Measurements from ENCODE around the gene CLDN7. TPM values are rescaled to one million over a fixed set of nuclear protein-coding genes. Genes with fewer than 3 reads are reported as not detected.
A peak's percentile ranks its signal among the peaks of the same experiment; 100 is the strongest.
"Not testable (repeated sequence)": the region's sequence is repeated elsewhere in the genome, so short reads cannot be mapped to it uniquely, and the experiment has no call there.

CLDN7 gene
- total RNA-seq, 1 donor from 2014 or later = not detected

DNA sequence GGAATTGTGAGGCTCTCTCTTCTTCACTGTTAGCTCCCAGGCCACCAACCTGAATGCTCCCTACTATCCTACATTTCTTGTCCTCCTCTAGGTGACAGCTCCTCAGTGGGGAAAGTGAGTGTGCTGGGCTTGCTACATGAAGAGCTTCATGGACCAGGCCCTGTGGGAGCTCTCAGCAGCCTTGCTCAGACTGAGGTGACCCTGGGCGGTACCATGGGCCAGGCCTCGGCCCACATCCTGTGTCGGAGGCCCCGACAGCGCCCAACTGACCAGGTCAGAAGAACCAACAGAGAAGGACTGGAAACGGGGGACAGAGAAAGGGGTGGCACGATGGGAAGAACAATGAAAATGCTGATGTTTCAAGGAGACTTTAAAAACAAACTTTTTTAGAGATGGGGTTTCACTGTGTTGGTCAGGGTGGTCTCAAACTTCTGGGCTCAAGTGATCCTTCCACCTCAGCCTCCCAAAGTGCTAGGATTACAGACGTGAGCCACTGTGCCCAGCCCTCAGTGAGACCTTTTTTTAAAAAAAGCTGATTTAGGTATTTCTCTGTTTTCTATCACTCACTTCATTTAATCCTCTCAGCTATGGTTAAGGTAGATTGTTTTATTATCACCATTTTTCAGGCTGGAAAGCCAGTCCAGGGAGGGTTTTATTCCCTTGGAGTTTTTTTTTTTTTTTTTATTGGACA lies 5.4 kb downstream of the CLDN7 start:
- no peak for DNase-seq (ENCODE audit: low read depth)

- no peak for DNase-seq (ENCODE audit: low read depth)
Observed at GRCh38 chr17:7254511-7254910, 7.8 kb downstream of the CLDN7 start.

DNA sequence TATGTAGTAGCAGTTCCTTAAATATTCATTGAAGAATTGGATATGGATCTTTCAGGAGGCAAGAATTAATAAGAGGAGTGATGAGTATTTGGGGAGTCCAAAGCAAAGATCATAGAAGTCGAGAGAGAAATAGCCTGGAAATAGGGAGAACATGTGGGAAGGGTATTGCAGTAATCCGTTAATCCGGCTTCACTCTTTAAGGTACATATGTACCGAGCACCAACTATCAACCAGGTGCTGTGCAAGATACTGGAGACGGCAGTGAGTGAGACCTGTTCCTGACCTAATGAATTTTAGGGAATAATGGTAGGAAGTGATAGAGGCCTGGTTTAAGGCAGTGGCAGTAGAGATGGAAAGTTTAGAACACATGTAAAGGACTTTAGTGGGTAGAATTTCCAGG lies 9.2 kb downstream of the CLDN7 start:
- no peak for DNase-seq (ENCODE audit: low read depth)

GRCh38 chr17:7252176-7253043 lies 9.9 kb downstream of the CLDN7 start, which contains the start of gene ELP5:
ELP5 (plus strand) TSS chr17:7252215; CDS start chr17:7252551, 336 bp downstream.
- peak; percentile 95 for DNase-seq (ENCODE audit: low read depth)

- DNase-seq (ENCODE audit: low read depth) = peak; percentile 100
Observed at GRCh38 chr17:7251661-7252175, 10.6 kb downstream of the CLDN7 start, which contains the start of gene CTDNEP1. CTDNEP1 (minus strand) TSS chr17:7251734; CDS start chr17:7251296, 438 bp downstream.

DNA sequence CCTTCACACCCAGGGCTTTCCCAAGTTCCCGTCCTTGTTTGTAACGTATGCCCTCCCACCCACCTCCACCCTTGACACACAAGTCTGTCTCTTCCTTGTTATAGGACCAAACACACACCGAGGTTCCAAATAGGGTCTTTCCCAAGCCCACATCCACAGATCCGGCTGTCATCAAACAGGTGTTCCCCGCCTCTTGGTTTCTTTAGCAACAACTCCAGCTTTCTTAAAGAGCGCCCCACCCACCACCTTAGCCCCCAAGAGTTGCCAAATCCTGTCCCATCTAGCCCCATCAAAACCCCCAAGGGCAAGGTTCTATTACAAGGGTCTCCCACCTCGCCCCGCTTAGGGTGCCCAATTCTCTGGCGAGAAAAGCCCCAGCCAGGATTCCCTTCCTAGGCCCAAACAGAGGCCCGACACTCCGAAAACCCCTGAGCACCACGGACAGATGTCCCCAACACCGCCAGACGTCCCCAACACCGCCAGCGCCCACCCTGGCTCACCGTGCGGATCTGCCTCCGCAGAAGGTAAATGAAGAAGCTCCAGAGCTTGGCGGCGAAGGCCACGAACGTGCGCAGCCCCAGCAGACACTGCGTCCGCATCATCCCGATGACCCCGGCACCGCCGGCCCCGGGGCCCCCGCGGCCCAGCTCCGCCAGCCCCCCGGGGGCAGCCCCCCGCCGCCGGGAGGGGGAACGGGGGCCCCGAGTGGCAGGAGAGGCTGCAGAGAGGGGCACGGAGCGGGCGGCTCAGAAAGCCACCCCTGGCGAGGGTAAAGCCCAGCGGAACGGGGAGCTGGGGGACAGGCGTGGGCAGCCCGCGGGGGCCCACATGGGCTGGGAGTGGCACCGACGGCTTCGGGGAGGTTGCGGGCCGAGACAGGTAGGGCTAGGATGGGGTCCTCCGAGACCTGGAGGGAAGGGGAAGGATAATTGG lies 11.3 kb downstream of the CLDN7 start:
- DNase-seq (ENCODE audit: low read depth) = peak; percentile 69

DNA sequence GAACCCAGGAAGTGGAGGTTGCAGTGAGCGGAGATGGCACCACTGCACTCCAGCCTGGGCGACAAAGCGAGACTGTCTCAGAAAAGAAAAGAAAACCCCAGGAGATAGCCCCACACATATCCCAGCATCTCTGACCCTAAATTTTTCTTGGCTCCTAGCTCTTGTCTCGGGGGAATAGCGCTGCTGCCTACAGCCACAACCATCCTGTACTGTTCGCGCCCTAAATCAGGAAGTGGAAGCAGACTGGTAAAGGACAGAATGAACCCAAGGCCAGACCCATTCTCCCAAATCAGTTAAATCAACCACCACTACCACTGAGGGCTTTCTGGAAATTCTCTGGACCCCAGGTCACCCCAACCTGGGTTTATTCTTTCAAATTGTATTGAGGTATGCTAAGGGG lies 12.4 kb downstream of the CLDN7 start:
- DNase-seq (ENCODE audit: low read depth) = no peak

GRCh38 chr17:7249214-7249613 lies 13.1 kb downstream of the CLDN7 start:
- DNase-seq (ENCODE audit: low read depth) = peak; percentile 65

DNA sequence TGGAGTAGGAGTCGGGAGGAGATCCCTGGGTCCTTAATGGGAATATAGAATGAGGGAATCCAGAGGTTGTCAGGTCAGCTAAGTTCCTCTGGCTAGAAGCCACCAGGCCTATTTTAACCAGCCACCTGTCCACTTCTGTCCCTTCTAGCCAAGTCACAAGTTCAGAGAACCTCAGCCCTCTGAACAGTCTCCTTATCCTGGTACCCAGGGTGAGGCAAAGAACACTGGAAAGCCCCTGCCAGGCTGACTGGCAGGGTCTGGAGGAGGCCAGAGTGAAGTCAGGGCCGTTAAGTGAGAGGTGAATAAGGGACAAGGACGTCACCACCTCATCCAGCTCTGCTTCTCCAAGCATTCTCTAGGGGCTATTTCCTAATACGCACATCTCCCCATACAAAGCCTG lies 13.5 kb downstream of the CLDN7 start:
- peak; percentile 82 for DNase-seq (ENCODE audit: low read depth)

GRCh38 chr17:7246779-7247178 lies 15.5 kb downstream of the CLDN7 start:
- DNase-seq (ENCODE audit: low read depth) = no peak

GRCh38 chr17:7243838-7244237 lies 18.4 kb downstream of the CLDN7 start:
- not testable (repeated sequence) for DNase-seq (ENCODE audit: low read depth)

GRCh38 chr17:7243453-7243729 lies 18.9 kb downstream of the CLDN7 start:
- DNase-seq (ENCODE audit: low read depth) = no peak

GRCh38 chr17:7242717-7243452 lies 19.4 kb downstream of the CLDN7 start:
- DNase-seq (ENCODE audit: low read depth) = peak; percentile 97

DNA sequence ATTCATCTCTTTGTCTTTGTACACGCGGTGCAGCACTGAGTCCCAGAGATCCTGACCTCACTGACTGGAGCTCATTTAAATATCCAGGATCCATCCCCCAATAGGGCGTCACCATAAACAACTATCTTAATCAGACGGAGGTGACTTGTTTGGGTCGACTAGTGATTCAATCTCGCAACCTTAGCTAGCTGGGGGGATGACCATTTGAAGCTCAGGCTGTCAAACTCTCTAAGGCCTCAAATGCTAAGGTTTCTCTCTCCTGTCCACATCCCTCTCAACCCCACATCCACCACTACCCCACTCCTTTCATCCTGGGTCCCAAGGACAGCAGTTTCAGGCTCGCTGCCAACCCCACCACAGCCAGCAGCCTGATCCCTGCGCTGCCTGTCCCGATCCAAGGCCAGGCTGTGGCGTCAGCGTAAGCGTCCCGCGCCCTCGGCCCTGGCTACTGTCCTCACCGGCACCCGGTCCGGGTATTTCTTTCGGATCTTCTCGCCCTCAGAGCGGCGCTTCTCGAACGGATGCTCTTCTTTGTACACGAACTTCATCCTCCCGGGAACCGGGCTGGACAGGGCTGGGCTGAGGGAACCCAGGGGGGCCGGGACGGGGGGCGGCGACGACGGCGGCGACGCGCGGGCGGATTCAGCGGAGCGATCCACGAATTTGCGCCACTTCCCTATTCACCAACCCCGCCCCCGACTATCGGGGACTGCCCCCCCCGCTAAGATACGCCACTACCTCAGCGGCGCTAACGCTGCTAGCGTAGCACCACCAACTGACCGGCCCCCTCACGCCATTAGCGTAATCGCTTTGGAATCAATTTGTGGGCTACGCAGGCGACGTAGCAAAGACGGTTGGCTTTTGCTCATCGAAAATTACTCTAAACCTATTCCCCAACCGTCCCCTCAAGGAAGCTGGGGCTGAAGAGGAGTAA lies 20.2 kb downstream of the CLDN7 start, which contains the start of gene GABARAP:
GABARAP (minus strand) TSS at position 667 of the 934 bp plus-strand sequence; CDS start at position 548, 119 bp downstream.
- peak; percentile 94 for DNase-seq (ENCODE audit: low read depth)

DNA sequence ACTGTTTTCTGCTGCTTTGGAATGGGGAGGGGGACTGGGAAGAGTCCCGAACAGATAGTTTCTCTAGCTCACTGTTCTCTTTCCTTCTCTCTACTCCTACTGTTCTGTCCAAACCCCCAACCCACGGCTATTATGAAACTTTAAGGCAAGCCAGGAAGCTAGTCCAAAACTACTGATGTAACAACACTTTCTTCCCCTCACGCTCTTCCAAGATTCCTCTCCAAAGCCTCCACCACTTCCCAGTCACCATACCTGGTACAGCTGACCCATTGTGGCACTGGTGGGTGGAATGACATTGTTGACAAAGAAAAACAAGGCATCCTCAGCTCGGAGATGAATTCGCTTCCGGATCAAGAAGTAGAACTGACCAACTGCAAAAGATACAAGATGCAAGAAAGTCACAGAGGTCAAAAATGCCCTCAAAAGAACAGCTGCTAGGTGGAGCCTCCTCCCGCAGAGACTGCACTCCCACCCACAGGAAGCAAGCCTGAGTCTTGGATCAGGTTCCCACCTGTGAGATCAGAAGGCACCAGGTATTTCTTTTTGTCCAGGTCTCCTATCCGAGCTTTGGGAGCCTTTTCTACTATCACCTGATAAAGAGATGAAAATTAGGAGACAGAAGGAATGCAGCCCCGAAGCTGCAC lies 21.1 kb downstream of the CLDN7 start:
- peak; percentile 61 for DNase-seq (ENCODE audit: low read depth)

GRCh38 chr17:7240375-7240774 lies 21.9 kb downstream of the CLDN7 start:
- DNase-seq (ENCODE audit: low read depth) = no peak

- peak; percentile 100 for DNase-seq (ENCODE audit: low read depth)
Observed at GRCh38 chr17:7239091-7240027, 22.9 kb downstream of the CLDN7 start, which contains the start of gene PHF23. PHF23 (minus strand) TSS chr17:7239457; CDS start chr17:7239279, 178 bp downstream.

Measured in myocyte (in vitro differentiated cells).